RCC 7860 (cell line): ENCODE data around the gene CLDN20.
"Not testable (repeated sequence)": the region's sequence is repeated elsewhere in the genome, so short reads cannot be mapped to it uniquely, and the experiment has no call there.

ENCODE experiments used
- DNase-seq: peaks from one replicate; pipeline ENCODE4 v3.0.0-alpha.2; 2015; ENCODE audit warnings: low spot score
- FAIRE-seq: peaks from 2 replicates; lab custom pipeline; 2012; peaks lifted over from hg19 to GRCh38; lab: Jason Lieb, UNC

The CLDN20 gene

GRCh38 chr6:155268088-155268867 lies 4.5 kb downstream of the CLDN20 start:
- FAIRE-seq, result not testable (repeated sequence)
- DNase-seq, result peak; percentile 23

DNA sequence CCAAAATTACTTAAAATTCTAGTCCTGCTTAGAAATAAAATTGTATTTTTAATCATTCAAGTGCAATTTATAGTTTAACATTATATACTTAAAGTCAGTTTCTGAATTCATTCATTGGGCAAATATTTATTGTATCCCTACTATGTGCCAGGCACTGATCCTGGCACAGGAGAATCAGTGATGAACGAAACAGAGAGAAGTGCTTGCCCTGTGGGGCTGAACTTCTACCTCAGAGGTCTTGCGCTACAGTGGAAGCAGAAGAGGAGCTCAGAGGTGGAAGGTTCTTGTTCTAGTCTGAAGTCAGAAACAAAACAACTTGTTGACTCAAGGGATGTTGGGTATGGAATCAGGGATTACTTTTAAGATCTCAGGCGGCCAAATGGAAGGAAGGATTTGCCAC lies 6.0 kb downstream of the CLDN20 start:
- FAIRE-seq, result no peak
- no peak for DNase-seq

GRCh38 chr6:155270561-155271091 lies 6.8 kb downstream of the CLDN20 start:
- DNase-seq, result no peak
- FAIRE-seq, result no peak

DNA sequence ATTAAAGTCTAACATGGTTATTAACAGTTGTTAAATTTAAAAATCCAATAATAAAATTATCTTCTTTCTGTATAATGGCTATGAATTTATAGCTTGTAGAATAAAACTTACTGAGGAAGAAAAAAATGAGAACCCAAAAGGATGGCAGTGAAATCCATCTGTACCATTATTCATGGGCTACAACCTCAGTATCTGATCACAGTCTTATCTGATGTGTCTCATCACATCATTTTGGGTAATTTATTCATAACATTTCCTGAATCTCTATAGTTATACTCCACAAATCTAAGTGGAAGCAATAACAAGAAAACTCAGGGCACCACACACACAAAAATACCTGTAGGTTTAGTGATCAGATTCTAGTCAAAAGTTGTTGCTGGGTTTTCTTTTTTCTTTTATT lies 7.3 kb downstream of the CLDN20 start:
- FAIRE-seq (no peak), DNase-seq (no peak)

DNA sequence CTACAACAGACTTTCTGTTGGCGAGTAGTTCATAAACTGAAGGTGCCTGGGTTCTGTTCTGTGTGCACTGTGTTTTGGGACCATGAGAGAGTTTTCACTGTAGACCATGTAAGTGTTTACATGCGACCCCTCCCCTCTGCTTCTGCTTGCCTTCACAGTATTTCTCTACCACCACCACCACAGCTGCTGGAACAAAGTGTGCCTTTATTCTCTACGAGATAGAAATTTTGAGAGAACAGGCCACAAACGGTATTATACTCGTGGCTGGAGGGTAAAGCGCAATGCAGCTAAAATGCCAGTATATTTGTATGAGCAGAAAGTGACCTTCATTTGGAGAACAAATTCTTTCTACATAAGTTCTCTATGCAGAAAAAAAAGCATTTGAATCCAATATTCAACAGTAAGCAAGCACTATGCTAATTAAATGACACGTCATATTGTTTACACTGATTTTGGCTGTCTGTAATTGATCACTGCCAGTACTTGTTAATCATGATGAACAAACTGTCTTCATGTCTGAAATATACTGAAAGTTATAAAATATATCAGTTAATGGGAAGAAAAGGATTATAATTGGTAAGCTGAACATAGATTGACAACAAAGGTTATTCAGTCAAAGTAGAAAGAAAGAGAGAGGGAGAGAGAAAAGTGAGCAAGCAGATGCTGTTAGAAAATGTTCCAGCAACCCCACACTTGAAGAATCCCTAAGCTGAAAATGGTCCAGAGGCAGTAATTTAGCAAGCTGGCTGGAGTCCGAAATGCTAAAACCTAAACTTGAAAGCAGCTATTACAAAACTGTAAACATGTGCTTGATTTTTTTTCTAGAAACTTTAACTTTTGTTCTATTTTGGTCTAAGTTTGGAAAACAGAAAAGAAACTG lies 8.8 kb downstream of the CLDN20 start:
- DNase-seq (no peak), FAIRE-seq (no peak)

GRCh38 chr6:155273431-155273830 lies 9.6 kb downstream of the CLDN20 start:
- FAIRE-seq, result peak; percentile 41
- DNase-seq, result peak; percentile 57

DNA sequence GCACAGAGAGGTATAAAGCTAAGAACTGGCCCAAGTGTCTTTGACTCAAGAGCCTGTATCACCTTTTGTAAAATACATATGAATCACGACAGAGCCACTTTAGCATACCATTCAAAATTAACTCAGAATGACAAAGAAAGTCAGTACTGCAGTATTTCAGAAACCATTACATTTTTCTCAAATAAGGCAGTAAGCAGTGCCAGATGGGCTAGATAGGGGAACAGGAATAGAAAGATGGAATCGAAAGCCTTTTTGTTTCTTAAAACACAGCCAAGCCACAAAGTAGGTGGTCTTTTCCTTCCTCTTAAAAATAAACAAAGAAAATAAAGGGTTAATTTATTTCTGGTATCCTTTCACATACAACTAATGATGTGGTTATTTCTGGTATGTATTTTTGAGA lies 10.3 kb downstream of the CLDN20 start:
- FAIRE-seq (no peak), DNase-seq (no peak)

- DNase-seq, result no peak
- FAIRE-seq, result no peak
These were observed 10.7 kb downstream of the CLDN20 start for GRCh38 chr6:155274533-155274932.

- DNase-seq (no peak), FAIRE-seq (no peak)
These were observed 12.1 kb downstream of the CLDN20 start for GRCh38 chr6:155275808-155276480.

GRCh38 chr6:155276638-155277037 lies 12.8 kb downstream of the CLDN20 start:
- FAIRE-seq, result no peak
- DNase-seq, result no peak

DNA sequence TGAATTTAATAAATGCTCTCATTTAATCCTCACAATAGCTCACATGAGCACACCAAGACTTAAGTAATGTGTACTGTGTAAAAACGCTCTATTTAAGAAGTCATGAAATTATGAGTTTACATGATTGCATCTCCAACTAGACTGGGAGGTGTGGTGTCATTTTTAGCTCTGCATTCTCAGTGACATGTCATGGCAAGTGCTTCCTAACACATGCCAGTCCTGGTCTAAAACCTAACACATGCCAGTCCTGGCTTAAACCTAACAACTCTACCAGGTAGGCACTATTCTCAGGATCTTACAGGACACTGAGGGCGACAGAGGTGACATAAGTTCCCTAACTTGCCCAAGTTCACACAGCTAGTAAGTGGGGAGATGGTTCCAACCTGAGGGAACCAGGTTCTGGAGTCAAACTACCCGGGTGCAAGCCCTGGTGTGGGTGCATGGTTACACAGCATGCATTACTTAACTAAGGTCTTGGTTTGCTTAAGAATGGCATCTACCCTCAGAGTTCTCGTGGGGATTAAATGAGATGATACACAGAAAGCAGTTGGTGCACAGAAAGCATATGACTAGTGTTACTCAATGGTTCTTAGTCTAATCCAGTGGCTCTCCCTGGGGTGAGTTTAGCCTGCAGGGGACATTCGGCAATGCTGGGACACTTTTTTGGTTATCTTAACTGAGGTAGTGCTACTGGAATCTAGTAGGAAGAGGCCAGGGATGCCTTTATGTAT lies 14.7 kb downstream of the CLDN20 start:
- no peak for FAIRE-seq

GRCh38 chr6:155284775-155285174 lies 21.0 kb downstream of the CLDN20 start:
- no peak for DNase-seq
- no peak for FAIRE-seq

More for the DNA sequence above, 14.7 kb downstream of the CLDN20 start:
- DNase-seq, result no peak

DNA sequence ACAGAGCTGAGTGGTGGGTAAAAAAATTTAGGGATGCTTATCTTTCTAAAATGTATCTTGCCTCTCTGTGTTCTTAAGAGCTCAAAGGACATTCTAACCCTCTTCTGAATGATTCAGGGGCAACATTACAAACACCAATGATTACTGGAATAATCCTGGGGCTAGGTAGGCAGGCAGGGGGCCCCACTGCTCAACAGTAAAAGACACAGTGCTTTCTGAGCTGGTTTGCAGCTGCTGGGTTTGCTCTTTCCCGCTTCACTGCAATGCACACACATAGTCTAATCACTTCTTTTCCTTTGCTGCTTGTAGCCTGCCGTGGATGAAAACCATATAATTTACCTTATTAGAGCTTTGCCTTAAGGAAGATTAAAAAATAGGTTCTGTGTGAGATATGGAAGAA lies 23.9 kb downstream of the CLDN20 start:
- DNase-seq (no peak), FAIRE-seq (no peak)

DNA sequence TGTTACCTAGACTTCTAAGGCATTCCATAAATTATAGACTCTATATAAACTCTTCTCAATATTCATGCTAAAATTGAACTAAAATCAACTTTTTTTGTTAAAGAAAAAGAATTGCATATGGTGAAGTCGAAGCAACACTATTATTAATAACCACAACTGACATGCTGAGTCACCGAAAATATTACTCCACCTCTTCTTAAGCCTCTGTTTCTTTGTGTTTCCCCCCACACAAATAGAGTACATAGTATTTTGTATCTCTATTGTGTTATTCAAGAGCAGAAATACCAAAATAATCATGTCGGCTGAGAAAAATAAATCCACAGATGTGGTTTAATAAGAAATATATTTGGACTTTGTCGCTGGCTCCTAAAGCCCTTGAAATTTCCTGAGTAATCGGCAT lies 26.7 kb downstream of the CLDN20 start:
- DNase-seq (no peak), FAIRE-seq (no peak)

GRCh38 chr6:155291291-155291690 lies 27.5 kb downstream of the CLDN20 start:
- no peak for DNase-seq

DNA sequence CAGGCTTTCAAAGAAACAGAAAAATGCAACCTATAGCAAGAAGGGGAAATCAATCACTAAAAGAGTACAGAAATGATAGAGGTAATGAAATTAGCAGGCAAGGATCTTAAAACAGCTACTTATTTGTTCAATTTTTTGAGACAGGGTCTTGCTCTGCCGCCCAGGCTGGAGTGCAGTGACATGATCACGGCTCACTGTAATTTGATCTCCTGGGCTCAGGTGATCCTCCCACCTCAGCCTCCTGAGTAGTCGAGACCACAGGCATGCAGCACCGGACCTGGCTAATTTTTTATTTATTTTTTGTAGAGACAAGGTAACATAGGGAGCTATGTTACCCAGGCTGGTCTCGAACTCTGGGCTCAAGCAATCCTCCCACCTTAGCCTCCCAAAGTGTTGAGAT lies 28.9 kb downstream of the CLDN20 start:
- FAIRE-seq, result no peak
- no peak for DNase-seq

More at GRCh38 chr6:155291291-155291690, 27.5 kb downstream of the CLDN20 start:
- no peak for FAIRE-seq

GRCh38 chr6:155297669-155298068 lies 33.9 kb downstream of the CLDN20 start:
- FAIRE-seq (no peak), DNase-seq (no peak)

GRCh38 chr6:155301867-155302266 lies 38.1 kb downstream of the CLDN20 start:
- no peak for FAIRE-seq
- no peak for DNase-seq

DNA sequence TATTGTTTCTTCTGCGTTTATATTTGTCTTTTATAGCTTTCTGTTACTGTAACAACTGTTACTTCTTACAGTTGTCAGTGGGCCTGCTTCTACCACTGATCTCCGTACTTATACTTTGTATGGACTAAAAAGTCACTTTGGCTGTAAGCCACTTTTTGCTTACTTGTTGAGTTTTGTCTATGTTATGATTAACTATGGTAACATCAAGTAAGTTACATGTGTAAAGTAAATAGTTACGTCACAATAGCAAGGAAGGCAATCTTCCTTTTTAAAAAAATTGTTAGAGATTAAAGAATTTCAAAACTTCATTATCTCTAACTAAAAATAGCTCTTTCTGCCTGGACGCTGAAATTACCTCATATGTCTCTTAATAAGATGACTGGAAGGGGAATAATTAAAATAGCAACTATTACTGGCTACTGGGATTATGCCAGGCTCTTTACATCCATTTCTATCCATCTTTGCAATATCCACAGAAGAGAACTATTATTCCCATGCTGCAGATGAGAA lies 39.6 kb downstream of the CLDN20 start:
- FAIRE-seq (no peak), DNase-seq (no peak)

GRCh38 chr6:155306958-155307357 lies 43.1 kb downstream of the CLDN20 start:
- FAIRE-seq (no peak), DNase-seq (no peak)
